K562 treated with DMSO at 1 percent for 4 hours (cell line): Measurements from ENCODE around the gene NPHP1. TPM values are rescaled to one million over a fixed set of nuclear protein-coding genes. Genes with fewer than 3 reads are reported as not detected.

Source experiments
- total RNA-seq: library from RNA; unstranded; fragments of 300-600 nt; gene quantifications from 2 replicates; pipeline ENCODE4 v1.2.3, GENCODE V29; 2022; ENCODE audit not compliant: insufficient read depth

The NPHP1 gene
- total RNA-seq, result not detected in 2 replicates

GRCh38 chr2:110204408-110205385 is at the start of gene NPHP1:
NPHP1 (minus strand) TSS chr2:110205013; CDS start chr2:110204968, 45 bp downstream.

DNA sequence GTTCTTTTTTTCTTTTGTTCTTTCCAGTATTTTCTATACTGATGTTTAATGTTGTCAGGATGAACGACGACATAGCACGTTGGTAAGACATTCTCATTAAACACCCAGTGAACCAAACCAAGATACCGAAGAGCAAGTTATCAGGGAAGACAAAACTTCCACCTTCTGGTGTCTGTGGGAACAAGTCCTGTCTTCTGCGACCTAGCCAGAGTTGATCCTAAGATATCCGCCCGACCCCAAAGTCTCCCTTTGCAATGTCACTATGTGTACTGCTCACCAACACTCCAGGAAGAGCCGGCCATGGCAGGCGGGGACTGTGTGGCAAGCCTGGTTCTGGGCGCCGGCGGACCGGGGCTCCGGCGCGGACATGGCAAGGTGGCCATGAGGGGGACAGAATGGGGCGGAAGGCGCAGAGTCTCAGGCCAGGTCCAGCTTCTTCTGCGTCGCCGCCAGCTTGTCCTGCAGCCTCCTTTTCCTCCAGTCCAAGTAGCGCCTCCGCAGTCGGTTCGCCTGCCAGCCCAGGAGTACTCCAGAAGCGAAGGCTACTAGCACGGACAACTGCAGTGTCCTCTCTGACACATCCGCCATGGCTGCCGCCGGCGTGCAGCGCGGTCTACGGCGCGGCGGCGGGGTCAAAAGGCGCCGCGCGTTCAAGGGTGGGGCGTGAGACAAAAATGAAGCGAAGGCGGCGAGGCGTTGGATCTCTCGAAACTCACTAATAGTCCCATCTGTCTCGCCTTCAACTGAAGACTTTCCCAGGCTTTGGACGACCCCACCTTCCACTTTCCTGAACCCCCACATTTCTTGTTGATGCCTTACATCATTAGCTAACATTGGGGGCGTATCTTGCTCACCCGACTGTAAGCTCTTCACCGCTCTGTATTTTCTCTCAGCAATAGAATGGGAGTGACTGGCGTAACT is 7.4 kb upstream of the NPHP1 start, which contains the start of gene MTLN:
Gene MTLN, minus strand, starts transcription at position 610 of the 921 bp plus-strand sequence. Its CDS starts 22 bp downstream, at position 588.

GRCh38 chr2:110115291-110116032 is 89.4 kb downstream of the NPHP1 start, which contains the start of gene MALL:
MALL (minus strand) TSS chr2:110115822; CDS start chr2:110115792, 30 bp downstream.

Other genes with a start within 250 kb of the NPHP1 start
- gene MALL, start 89.2 kb downstream of the NPHP1 start, total RNA-seq, result not detected in 2 replicates
- 27.1 and 58.9 TPM in 2 replicates for gene MTLN, start 7.5 kb upstream of the NPHP1 start, total RNA-seq